DND-41 (cell line): Measurements from ENCODE around the gene OR6X1.
"Not testable (repeated sequence)": the region's sequence is repeated elsewhere in the genome, so short reads cannot be mapped to it uniquely, and the experiment has no call there.

Experiments
- ATAC-seq: fragments of 200-7000 bp; cut with Tn5 transposase; 3 replicates; pipeline ENCODE4 v1.9.1; 2021; ENCODE audit warnings: low read depth; ENCODE audit not compliant: insufficient read depth
- DNase-seq: peaks from one replicate; pipeline ENCODE4 v3.0.0-alpha.2; 2020
- H2AFZ ChIP-seq: 2 replicates; pipeline ENCODE4 v1.6.0; 2012; ENCODE audit warnings: low read depth, low read length
- H3K27ac ChIP-seq: 2 replicates; pipeline ENCODE4 v1.5.1; 2012; ENCODE audit warnings: low read length, inconsistent platforms
- H3K27me3 ChIP-seq: fragments of 200-600 bp; sonication (generic); 2 replicates; pipeline ENCODE4 v1.6.0; 2012; ENCODE audit warnings: low read length, mild to moderate bottlenecking, inconsistent platforms; ENCODE audit not compliant: insufficient read depth, poor library complexity
- H3K36me3 ChIP-seq: 2 replicates; pipeline ENCODE4 v1.5.1; 2012; ENCODE audit warnings: low read length, inconsistent platforms; ENCODE audit not compliant: insufficient read depth
- H3K4me1 ChIP-seq: 2 replicates; pipeline ENCODE4 v1.5.1; 2012; ENCODE audit warnings: mild to moderate bottlenecking, low read length; ENCODE audit not compliant: insufficient read depth
- H3K4me2 ChIP-seq: 2 replicates; pipeline ENCODE4 v1.6.0; 2012; ENCODE audit warnings: mild to moderate bottlenecking, moderate library complexity, low read length, inconsistent platforms; ENCODE audit not compliant: insufficient read depth
- H3K4me3 ChIP-seq, 2 experiments: fragments of 200-600 bp in 1 of 2; shearing (Covaris generic) in 1 of 2; 2 replicates each; pipeline ENCODE4 v1.5.1; 2012 to 2016; ENCODE audit warnings: inconsistent platforms in 2 of 2, low read length in 2 of 2, mild to moderate bottlenecking in 2 of 2, low read depth in 1 of 2, moderate library complexity in 1 of 2
- H3K79me2 ChIP-seq: 2 replicates; pipeline ENCODE4 v1.6.0; 2012; ENCODE audit warnings: low read length, inconsistent platforms; ENCODE audit not compliant: insufficient read depth
- H3K9ac ChIP-seq: 2 replicates; pipeline ENCODE4 v1.6.0; 2012; ENCODE audit warnings: low read depth, mild to moderate bottlenecking, inconsistent platforms, low read length, moderate library complexity
- H3K9me3 ChIP-seq: 2 replicates; pipeline ENCODE4 v1.5.1; 2012; ENCODE audit warnings: low read length, moderate library complexity, mild to moderate bottlenecking, inconsistent platforms; ENCODE audit not compliant: insufficient read depth, severe bottlenecking
- H4K20me1 ChIP-seq: 2 replicates; pipeline ENCODE4 v1.6.0; 2012; ENCODE audit warnings: low read length; ENCODE audit not compliant: insufficient read depth
- EZH2 ChIP-seq: IDR thresholded peaks from 3 replicates; pipeline ENCODE4 v1.6.1; 2012; ENCODE audit warnings: borderline replicate concordance, low read depth, mild to moderate bottlenecking, moderate library complexity, low read length, inconsistent platforms; ENCODE audit not compliant: severe bottlenecking
- TF ChIP-seq, protein P1 (sequence below): IDR thresholded peaks from 2 replicates; pipeline ENCODE4 v1.5.1; 2012; ENCODE audit warnings: borderline replicate concordance, low read length, moderate library complexity, mild to moderate bottlenecking; ENCODE audit not compliant: poor library complexity, severe bottlenecking; ENCODE audit errors: extremely low read depth

Gene OR6X1

DNA sequence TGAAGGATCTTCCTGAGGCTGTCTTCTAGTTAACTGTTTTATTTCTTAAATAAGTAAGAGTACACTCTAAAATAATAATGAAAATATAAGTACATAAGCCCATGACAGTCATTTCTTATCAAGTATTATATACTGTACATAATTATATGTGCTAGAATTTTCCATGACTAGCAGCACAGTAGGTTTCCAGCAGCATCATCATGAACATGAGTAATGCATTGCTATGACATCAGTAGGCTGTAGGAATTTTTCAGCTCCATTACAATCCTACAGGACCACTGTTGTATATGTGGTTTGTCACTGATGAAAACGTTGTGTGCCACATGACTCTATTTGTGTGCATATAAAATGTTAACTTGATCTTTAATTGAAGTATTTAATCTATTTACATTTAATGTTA is 34.9 kb downstream of the OR6X1 start:
- DNase-seq (no peak), ATAC-seq (no peak)
- Histone ChIP-seq H3K36me3 (peaks cover 10% of the 10 kb centered on the region; the same call in 1 of the 2 replicates), H3K79me2 (no peaks in the 10 kb centered on the region), H3K4me1 (no peaks in the 10 kb centered on the region), H4K20me1 (no peaks in the 10 kb centered on the region; the same call in 1 of the 2 replicates), H3K4me2 (no peak overlapping the region), H2AFZ (no peak overlapping the region), H3K9ac (no peak overlapping the region), H3K9me3 (no peaks in the 10 kb centered on the region), H3K27me3 (peaks cover 3% of the 10 kb centered on the region), H3K27ac (no peak overlapping the region), H3K4me3 (no peak overlapping the region)
- TF ChIP-seq, protein P1, sequence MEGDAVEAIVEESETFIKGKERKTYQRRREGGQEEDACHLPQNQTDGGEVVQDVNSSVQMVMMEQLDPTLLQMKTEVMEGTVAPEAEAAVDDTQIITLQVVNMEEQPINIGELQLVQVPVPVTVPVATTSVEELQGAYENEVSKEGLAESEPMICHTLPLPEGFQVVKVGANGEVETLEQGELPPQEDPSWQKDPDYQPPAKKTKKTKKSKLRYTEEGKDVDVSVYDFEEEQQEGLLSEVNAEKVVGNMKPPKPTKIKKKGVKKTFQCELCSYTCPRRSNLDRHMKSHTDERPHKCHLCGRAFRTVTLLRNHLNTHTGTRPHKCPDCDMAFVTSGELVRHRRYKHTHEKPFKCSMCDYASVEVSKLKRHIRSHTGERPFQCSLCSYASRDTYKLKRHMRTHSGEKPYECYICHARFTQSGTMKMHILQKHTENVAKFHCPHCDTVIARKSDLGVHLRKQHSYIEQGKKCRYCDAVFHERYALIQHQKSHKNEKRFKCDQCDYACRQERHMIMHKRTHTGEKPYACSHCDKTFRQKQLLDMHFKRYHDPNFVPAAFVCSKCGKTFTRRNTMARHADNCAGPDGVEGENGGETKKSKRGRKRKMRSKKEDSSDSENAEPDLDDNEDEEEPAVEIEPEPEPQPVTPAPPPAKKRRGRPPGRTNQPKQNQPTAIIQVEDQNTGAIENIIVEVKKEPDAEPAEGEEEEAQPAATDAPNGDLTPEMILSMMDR, result no peak
- no peak for TF ChIP-seq EZH2

DNA sequence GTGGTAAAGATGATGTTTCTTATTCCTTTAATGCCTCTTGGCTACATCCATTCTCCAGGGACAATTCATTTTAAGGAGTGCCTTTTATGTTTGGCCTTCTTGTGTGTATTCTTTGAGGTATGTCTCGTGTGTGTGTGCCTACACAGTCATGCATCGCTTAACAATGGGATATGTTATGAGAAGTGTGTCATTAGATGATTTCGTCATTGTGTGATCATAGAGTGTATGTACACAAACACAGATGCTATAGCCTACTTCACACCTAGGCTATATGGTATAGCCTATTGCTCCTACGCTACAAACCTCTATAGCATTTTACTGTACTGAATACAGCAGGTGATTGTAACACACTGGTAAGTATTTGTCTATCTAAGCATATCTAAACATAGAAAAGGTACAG is 35.8 kb downstream of the OR6X1 start:
- ATAC-seq, result no peak
- Histone ChIP-seq H2AFZ (no peak overlapping the region), H3K36me3 (peaks cover 1% of the 10 kb centered on the region; the same call in 1 of the 2 replicates), H3K27ac (no peak overlapping the region), H3K27me3 (peaks cover 6% of the 10 kb centered on the region), H3K4me2 (no peak overlapping the region), H3K4me1 (no peaks in the 10 kb centered on the region), H4K20me1 (no peaks in the 10 kb centered on the region), H3K9ac (no peak overlapping the region), H3K4me3 (no peak overlapping the region), H3K9me3 (no peaks in the 10 kb centered on the region), H3K79me2 (no peaks in the 10 kb centered on the region)
- no peak for TF ChIP-seq EZH2
- TF ChIP-seq, protein P1, result no peak
- no peak for DNase-seq

DNA sequence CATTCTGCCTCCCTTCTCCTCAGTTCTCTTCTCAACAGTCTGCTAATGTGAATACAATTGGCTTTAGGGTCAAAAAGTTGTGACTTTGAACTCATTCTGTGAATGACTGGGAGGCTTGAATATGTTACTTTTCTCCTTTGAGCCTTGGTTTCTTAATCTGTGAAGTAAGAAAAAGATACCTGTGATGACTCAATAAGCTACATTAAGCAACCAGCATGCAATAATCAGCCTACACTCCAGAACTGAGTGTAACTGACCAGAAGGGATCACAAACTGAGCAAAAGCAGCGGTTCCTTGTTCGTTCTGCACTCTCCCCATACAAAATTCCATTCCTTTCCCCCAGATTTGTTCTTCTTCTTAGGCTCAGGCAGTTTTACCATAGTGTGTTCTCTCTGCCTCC is 36.3 kb downstream of the OR6X1 start:
- H3K36me3 ChIP-seq, result no peaks in the 10 kb centered on the region
- no peak overlapping the region for H3K4me2 ChIP-seq
- H3K27ac ChIP-seq, result no peak overlapping the region
- no peak overlapping the region for H3K9ac ChIP-seq
- DNase-seq (no peak), ATAC-seq (no peak)
- H3K27me3 ChIP-seq, result peaks cover 6% of the 10 kb centered on the region
- no peak overlapping the region for H2AFZ ChIP-seq
- TF ChIP-seq, protein P1, result no peak
- no peak for TF ChIP-seq EZH2
- no peaks in the 10 kb centered on the region for H3K4me1 ChIP-seq
- no peak overlapping the region for H3K4me3 ChIP-seq
- H3K79me2 ChIP-seq, result no peaks in the 10 kb centered on the region
- no peaks in the 10 kb centered on the region for H4K20me1 ChIP-seq
- H3K9me3 ChIP-seq, result no peaks in the 10 kb centered on the region

DNA sequence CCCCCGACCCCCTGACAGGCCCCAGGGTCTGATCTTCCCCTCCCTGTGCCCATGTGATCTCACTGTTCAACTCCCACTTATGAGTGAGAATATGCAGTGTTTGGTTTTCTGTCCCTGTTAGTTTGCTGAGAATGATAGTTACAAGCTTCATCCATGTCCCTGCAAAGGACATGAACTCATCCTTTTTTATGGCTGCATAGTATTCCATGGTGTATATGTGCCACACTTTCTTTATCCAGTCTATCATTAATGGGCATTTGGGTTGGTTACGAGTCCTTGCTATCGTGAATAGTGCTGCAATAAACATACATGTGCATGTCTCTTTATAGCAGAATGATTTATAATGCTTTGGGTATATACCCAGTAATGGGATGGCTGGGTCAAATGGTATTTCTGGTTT is 41.7 kb downstream of the OR6X1 start:
- H2AFZ ChIP-seq, H4K20me1 ChIP-seq, DNase-seq, H3K4me3 ChIP-seq, H3K27ac ChIP-seq, H3K36me3 ChIP-seq, H3K27me3 ChIP-seq, H3K4me1 ChIP-seq, H3K9me3 ChIP-seq, H3K79me2 ChIP-seq, H3K9ac ChIP-seq, ATAC-seq, H3K4me2 ChIP-seq: not testable (repeated sequence)
